ENCODE data around the gene RAD23A.

DNA sequence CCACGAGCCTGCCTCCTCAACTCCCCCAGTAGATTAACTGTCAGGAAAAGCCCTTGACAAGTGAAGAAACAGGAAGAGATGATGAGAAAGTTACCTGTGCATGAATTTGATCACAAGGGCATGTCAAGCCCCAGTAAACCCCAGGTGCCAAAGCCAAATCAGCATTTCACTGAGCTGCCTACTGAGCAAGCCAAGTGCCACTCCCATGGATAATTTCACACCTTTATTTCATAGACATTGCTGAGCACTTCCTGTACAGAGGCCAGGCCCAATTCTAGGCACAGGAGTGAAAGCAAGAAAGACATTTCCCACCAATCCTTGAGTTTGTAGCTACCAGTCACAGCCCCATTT lies 8.9 kb downstream of the RAD23A start:
- no peak for TF ChIP-seq CTCF (IDR thresholded peaks at IDR 0.05)
- TF ChIP-seq EZH2 (IDR thresholded peaks at IDR 0.05) = no peak

All from neural progenitor cell (in vitro differentiated cells).